IMR-90 (cell line): ENCODE data around the gene UQCRC1.

Experiments used
- BHLHE40 ChIP-seq: fragments of 150-350 bp; IDR thresholded peaks from 2 replicates; pipeline ENCODE4 v1.6.1; 2016; ENCODE audit warnings: mild to moderate bottlenecking, low read depth, low read length
- CEBPB ChIP-seq: IDR thresholded peaks from 2 replicates; pipeline ENCODE4 v1.6.1; 2012; ENCODE audit warnings: low read depth, low read length, improper control_type of control experiment
- CHD1 ChIP-seq: IDR thresholded peaks from 2 replicates; pipeline ENCODE4 v1.6.1; 2012; ENCODE audit warnings: low read depth, low read length, improper control_type of control experiment
- MAFK ChIP-seq: IDR thresholded peaks from 2 replicates; pipeline ENCODE4 v1.6.1; 2012; ENCODE audit warnings: low read depth, low read length, improper control_type of control experiment
- MAZ ChIP-seq: IDR thresholded peaks from 2 replicates; pipeline ENCODE4 v1.6.1; 2012; ENCODE audit warnings: low read depth, mild to moderate bottlenecking, low read length, improper control_type of control experiment, moderate library complexity, borderline replicate concordance
- MXI1 ChIP-seq: IDR thresholded peaks from 2 replicates; pipeline ENCODE4 v1.6.1; 2012; ENCODE audit warnings: low read depth, mild to moderate bottlenecking, low read length, moderate library complexity, borderline replicate concordance
- NFE2L2 ChIP-seq: fragments of 150-350 bp; IDR thresholded peaks from 2 replicates; pipeline ENCODE4 v1.6.1; 2016; ENCODE audit warnings: low read depth, mild to moderate bottlenecking, low read length
- POLR2A ChIP-seq: IDR thresholded peaks from 2 replicates; pipeline ENCODE4 v1.6.1; 2012; ENCODE audit warnings: mild to moderate bottlenecking, low read depth, low read length
- RAD21 ChIP-seq: IDR thresholded peaks from 2 replicates; pipeline ENCODE4 v1.6.1; 2012; ENCODE audit warnings: low read length, improper control_type of control experiment
- RCOR1 ChIP-seq: IDR thresholded peaks from 2 replicates; pipeline ENCODE4 v1.6.1; 2012; ENCODE audit warnings: mild to moderate bottlenecking, low read length, improper control_type of control experiment; ENCODE audit not compliant: insufficient replicate concordance
- RFX5 ChIP-seq: IDR thresholded peaks from 2 replicates; pipeline ENCODE4 v1.8.0; 2012; ENCODE audit warnings: low read depth, mild to moderate bottlenecking, low read length, moderate library complexity
- TF ChIP-seq, protein P1 (sequence below): conservative IDR thresholded peaks from 2 replicates; pipeline ENCODE4 v1.5.1; 2012; ENCODE audit warnings: mild to moderate bottlenecking, low read depth, low read length, improper control_type of control experiment
- TF ChIP-seq, protein P2 (sequence below): fragments of 150-350 bp; IDR thresholded peaks from 2 replicates; pipeline ENCODE4 v1.6.1; 2017; ENCODE audit warnings: mild to moderate bottlenecking, antibody characterized with exemption, low read length, low read depth

DNA sequence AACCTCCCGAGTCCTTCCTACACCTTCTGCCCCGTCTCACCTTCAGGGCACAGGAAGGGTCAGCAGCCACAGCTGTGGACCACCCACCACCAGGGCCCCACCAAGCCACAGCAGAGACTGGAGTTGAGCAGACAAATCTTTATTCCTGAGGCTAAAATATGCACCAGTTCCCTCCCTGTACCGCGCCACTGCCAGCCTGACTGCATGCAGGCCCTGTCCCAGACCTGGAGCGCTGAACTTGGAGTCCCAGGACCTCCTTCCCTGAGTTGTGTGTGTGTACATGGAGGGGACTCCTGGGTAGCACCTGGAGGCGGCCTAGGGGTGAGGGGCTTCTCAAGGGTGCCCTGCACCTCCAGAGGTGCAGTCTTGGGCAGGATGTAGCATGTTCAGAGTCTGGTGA is 16.2 kb upstream of the UQCRC1 start:
- TF ChIP-seq POLR2A (no peak), RFX5 (no peak), MAZ (no peak), MXI1 (no peak), MAFK (no peak), RAD21 (no peak), RCOR1 (no peak), NFE2L2 (no peak), CEBPB (no peak), BHLHE40 (no peak), CHD1 (no peak)
- TF ChIP-seq, protein P1, sequence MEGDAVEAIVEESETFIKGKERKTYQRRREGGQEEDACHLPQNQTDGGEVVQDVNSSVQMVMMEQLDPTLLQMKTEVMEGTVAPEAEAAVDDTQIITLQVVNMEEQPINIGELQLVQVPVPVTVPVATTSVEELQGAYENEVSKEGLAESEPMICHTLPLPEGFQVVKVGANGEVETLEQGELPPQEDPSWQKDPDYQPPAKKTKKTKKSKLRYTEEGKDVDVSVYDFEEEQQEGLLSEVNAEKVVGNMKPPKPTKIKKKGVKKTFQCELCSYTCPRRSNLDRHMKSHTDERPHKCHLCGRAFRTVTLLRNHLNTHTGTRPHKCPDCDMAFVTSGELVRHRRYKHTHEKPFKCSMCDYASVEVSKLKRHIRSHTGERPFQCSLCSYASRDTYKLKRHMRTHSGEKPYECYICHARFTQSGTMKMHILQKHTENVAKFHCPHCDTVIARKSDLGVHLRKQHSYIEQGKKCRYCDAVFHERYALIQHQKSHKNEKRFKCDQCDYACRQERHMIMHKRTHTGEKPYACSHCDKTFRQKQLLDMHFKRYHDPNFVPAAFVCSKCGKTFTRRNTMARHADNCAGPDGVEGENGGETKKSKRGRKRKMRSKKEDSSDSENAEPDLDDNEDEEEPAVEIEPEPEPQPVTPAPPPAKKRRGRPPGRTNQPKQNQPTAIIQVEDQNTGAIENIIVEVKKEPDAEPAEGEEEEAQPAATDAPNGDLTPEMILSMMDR: no peak
- TF ChIP-seq, protein P2, sequence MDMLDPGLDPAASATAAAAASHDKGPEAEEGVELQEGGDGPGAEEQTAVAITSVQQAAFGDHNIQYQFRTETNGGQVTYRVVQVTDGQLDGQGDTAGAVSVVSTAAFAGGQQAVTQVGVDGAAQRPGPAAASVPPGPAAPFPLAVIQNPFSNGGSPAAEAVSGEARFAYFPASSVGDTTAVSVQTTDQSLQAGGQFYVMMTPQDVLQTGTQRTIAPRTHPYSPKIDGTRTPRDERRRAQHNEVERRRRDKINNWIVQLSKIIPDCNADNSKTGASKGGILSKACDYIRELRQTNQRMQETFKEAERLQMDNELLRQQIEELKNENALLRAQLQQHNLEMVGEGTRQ: no peak
